Measurements from ENCODE around the gene COL2A1. TPM values are rescaled to one million over a fixed set of nuclear protein-coding genes. Genes with fewer than 3 reads are reported as not detected.

The COL2A1 gene
- total RNA-seq, 4 donors from 2014 or later: 0.16 to 4.2 (median 1.9) TPM

DNA sequence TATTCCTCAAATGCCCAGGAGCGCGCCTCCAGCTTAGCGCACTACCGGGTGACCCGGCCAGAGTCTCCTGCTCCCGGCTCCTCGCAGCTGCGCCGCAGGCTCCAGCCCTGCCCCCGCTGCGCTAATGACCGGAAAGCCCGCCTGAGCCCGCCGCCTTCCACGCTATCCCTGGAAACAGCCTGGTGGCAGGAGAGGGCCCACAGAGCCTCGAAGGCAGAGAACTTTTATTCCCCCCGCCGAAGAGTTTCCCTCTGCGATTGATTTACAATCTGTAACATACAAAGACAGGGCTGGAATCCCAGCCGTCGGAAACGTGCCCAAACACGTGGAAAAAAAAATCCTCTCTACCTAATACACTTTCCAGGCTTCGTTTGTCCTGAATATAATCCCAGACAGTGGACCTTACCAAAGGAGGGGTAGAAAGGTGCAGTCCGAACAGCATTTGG lies 1.5 kb downstream of the COL2A1 start:
- no peaks in the 10 kb centered on the region for H3K9me3 ChIP-seq
- 0 to 4% methylated on average over 5 to 26 of the region's 26 CpGs for WGBS, 2 donors (ENCODE audit: low coverage in 1 of 2)
- DNase-seq: peak; percentile 37
- H3K27me3 ChIP-seq: peaks cover 99% of the 10 kb centered on the region
- intact Hi-C loops (cut with DNase I; ENCODE audit: low total_unique reads) (no loop called here), in situ Hi-C loops (cut with MboI; ENCODE audit: low pct_ligation_motif_present in 1 of 4, low pct_unique_long_range_greater_than_20kb in 1 of 4, low sequenced_read_pairs in 3 of 4) (no loop called here)
- H3K27ac ChIP-seq: no peak overlapping the region
- H3K4me3 ChIP-seq: peak overlapping the region in 2 of 4 donors; percentile 30 to 52
- TF ChIP-seq POLR2AphosphoS5 (IDR thresholded peaks at IDR 0.05) (no peak), POLR2A (IDR thresholded peaks at IDR 0.05) (no peak), EP300 (IDR thresholded peaks at IDR 0.05; ENCODE audit: low read depth) (no peak), CTCF (IDR thresholded peaks at IDR 0.05) (no peak)
- no peaks in the 10 kb centered on the region for H3K36me3 ChIP-seq
- peaks cover 28 to 44% (median 41%) of the 10 kb centered on the region in 4 donors for H3K4me1 ChIP-seq

GRCh38 chr12:48002414-48002730 lies 1.9 kb downstream of the COL2A1 start:
- 4% methylated on average over 12 of the region's 13 CpGs; no CpG with 5 or more reads in 1 of the 2 donors for WGBS, 2 donors (ENCODE audit: low coverage in 1 of 2)
- Histone ChIP-seq H3K4me1 (peaks cover 28 to 44% (median 41%) of the 10 kb centered on the region in 4 donors), H3K9me3 (no peaks in the 10 kb centered on the region), H3K27ac (no peak overlapping the region), H3K36me3 (no peaks in the 10 kb centered on the region), H3K27me3 (peaks cover 99% of the 10 kb centered on the region), H3K4me3 (peak overlapping the region in 2 of 4 donors; percentile 30 to 52)
- in situ Hi-C loops (cut with MboI; ENCODE audit: low pct_ligation_motif_present in 1 of 4, low pct_unique_long_range_greater_than_20kb in 1 of 4, low sequenced_read_pairs in 3 of 4) (no loop called here), intact Hi-C loops (cut with DNase I; ENCODE audit: low total_unique reads) (no loop called here)
- no peak for DNase-seq
- TF ChIP-seq POLR2A (IDR thresholded peaks at IDR 0.05): no peak
- TF ChIP-seq POLR2AphosphoS5 (IDR thresholded peaks at IDR 0.05): no peak
- TF ChIP-seq EP300 (IDR thresholded peaks at IDR 0.05; ENCODE audit: low read depth): no peak
- TF ChIP-seq CTCF (IDR thresholded peaks at IDR 0.05): no peak

DNA sequence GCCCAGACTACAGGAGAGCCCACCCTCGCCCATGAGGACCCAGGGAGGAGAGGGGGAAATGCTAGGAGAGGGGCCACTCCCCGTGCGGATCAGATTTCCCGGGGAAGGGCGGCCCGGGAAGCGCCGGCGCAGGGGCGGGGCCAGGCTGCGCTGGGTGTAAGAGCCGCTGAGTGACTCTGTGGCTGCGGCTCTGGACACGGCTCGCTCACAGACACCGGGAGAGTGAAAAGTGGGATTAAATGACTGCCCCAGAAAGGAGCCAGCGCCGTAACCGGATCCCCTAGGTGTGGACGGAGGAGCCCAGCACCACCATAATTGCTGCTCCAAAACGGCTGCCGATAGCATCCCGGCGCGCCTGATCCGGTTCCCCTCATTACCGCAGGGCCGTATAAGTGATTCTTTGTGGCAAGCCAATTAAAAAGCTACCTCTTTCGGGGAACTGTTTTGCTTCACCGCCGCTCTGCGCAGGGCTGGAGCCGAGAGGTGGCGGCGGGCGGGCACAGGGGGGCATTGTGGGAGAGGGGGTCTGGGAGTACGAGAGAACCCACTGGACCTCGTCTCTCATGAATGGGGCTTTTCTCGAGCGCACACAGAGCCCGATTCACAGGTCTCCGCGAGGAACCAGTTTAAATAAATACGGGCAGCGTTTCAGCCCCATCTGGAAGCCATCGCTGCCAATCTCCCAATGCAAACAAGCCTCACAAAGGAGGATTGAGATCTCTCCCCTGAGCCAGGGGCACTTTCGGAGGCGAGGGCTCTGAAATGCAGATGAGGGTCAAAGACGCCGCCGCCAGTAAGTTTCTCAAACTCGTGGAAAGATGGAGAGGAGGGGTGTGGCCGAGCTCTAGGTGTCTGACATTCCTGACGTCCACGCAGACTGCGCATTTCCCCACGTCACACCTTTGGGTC lies 2.5 kb downstream of the COL2A1 start:
- Histone ChIP-seq H3K4me3 (peak overlapping the region in 3 of 4 donors; percentile 23 to 52 (median 30)), H3K27ac (no peak overlapping the region), H3K9me3 (no peaks in the 10 kb centered on the region), H3K4me1 (peaks cover 28 to 44% (median 41%) of the 10 kb centered on the region in 4 donors), H3K27me3 (peaks cover 98% of the 10 kb centered on the region), H3K36me3 (no peaks in the 10 kb centered on the region)
- intact Hi-C loops (cut with DNase I; ENCODE audit: low total_unique reads) (no loop called here), in situ Hi-C loops (cut with MboI; ENCODE audit: low pct_ligation_motif_present in 1 of 4, low pct_unique_long_range_greater_than_20kb in 1 of 4, low sequenced_read_pairs in 3 of 4) (no loop called here)
- no peak for TF ChIP-seq POLR2A (IDR thresholded peaks at IDR 0.05)
- TF ChIP-seq CTCF (IDR thresholded peaks at IDR 0.05): no peak
- TF ChIP-seq EP300 (IDR thresholded peaks at IDR 0.05; ENCODE audit: low read depth): no peak
- no peak for TF ChIP-seq POLR2AphosphoS5 (IDR thresholded peaks at IDR 0.05)
- WGBS, 2 donors (ENCODE audit: low coverage in 1 of 2): 2% methylated on average over 54 of the region's 57 CpGs; no CpG with 5 or more reads in 1 of the 2 donors
- peak; percentile 54 for DNase-seq

DNA sequence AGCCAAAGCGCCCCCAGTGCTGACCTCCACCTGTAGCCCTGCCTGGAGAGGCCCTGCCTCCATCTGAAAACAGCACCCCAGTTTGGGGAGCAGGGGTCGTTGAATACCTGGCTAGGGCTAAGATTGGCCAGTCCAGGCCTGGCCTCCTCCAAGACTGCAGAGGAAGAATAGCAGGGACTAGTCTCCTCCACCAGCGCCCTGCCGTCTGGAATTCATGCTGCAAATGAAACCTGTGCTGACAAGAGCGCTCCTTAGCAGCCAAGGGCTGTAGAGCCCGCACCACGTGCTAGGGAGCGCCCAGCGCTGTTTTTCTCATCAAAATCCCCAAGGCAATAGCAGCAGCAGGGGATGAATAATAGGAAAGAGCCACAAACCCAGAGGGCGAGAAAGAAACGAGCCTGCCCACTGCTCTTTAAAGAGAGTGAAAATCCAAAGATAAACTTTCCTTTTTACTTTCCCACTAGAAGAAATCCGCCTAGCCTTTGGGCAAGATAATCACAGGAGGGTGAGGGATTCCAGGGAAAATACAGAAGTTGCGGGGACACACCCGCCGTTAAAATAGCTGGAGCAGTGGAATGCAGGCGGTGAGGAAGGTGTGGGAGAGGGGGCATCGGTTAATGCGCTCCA lies 3.3 kb downstream of the COL2A1 start:
- Histone ChIP-seq H3K27ac (no peak overlapping the region), H3K4me1 (peaks cover 28 to 48% (median 41%) of the 10 kb centered on the region in 4 donors), H3K36me3 (no peaks in the 10 kb centered on the region), H3K9me3 (no peaks in the 10 kb centered on the region), H3K27me3 (peaks cover 91% of the 10 kb centered on the region), H3K4me3 (peak overlapping the region in 3 of 4 donors; percentile 23 to 52 (median 30))
- in situ Hi-C loops (cut with MboI; ENCODE audit: low pct_ligation_motif_present in 1 of 4, low pct_unique_long_range_greater_than_20kb in 1 of 4, low sequenced_read_pairs in 3 of 4): no loop called here
- no peak for DNase-seq
- no peak for TF ChIP-seq EP300 (IDR thresholded peaks at IDR 0.05; ENCODE audit: low read depth)
- no peak for TF ChIP-seq CTCF (IDR thresholded peaks at IDR 0.05)
- intact Hi-C loops (cut with DNase I; ENCODE audit: low total_unique reads): no loop called here
- WGBS, 2 donors (ENCODE audit: low coverage in 1 of 2): 0 to 12% methylated on average over 2 to 18 of the region's 18 CpGs

All from transverse colon (tissue), 4 donors.